Mesothelial cell of epicardium (in vitro differentiated cells): ENCODE measurements around the gene FZD1. TPM values are rescaled to one million over a fixed set of nuclear protein-coding genes. Genes with fewer than 3 reads are reported as not detected.
A peak's percentile ranks its signal among the peaks of the same experiment; 100 is the strongest.

Experiments
- DNase-seq, 2 experiments: peaks; one replicate each; pipeline ENCODE4 v3.0.0; 2021; ENCODE audit warnings: low spot score in 2 of 2; ENCODE audit not compliant: unreplicated experiment in 2 of 2
- H3K27ac Mint-ChIP-seq: 2 replicates; pipeline ENCODE4 v1.8.0; 2021; ENCODE audit warnings: mixed read lengths
- H3K27me3 Mint-ChIP-seq: 2 replicates; pipeline ENCODE4 v1.8.0; 2021; ENCODE audit warnings: low read depth, mixed read lengths
- H3K36me3 Mint-ChIP-seq: 2 replicates; pipeline ENCODE4 v1.8.0; 2021; ENCODE audit warnings: mixed read lengths
- H3K4me1 Mint-ChIP-seq: 2 replicates; pipeline ENCODE4 v1.8.0; 2021; ENCODE audit warnings: mixed read lengths
- H3K4me3 Mint-ChIP-seq: 2 replicates; pipeline ENCODE4 v1.8.0; 2021; ENCODE audit warnings: mild to moderate bottlenecking, moderate library complexity, mixed read lengths
- H3K9me3 Mint-ChIP-seq: 2 replicates; pipeline ENCODE4 v1.8.0; 2021; ENCODE audit warnings: mixed read lengths
- total RNA-seq: library from RNA; stranded (reverse); gene quantifications from 3 replicates; pipeline ENCODE4 v1.2.1, GENCODE V29; 2021
- TF ChIP-seq, protein P1 (sequence below): fragments of 200-600 bp; sonication (generic); IDR thresholded peaks from one replicate; pipeline ENCODE4 v1.5.0; 2021; ENCODE audit warnings: antibody characterized with exemption; ENCODE audit not compliant: unreplicated experiment

The FZD1 gene
- total RNA-seq, 1 donor from 2014 or later: 15.3 TPM

DNA sequence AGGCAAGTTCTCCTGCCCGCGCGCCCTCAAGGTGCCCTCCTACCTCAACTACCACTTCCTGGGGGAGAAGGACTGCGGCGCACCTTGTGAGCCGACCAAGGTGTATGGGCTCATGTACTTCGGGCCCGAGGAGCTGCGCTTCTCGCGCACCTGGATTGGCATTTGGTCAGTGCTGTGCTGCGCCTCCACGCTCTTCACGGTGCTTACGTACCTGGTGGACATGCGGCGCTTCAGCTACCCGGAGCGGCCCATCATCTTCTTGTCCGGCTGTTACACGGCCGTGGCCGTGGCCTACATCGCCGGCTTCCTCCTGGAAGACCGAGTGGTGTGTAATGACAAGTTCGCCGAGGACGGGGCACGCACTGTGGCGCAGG, 1.4 kb downstream of the FZD1 start:
- peak overlapping the region; percentile 93 for H3K4me3 Mint-ChIP-seq
- H3K27ac Mint-ChIP-seq: no peak overlapping the region
- peaks cover 37% of the 10 kb centered on the region for H3K4me1 Mint-ChIP-seq
- H3K27me3 Mint-ChIP-seq: peaks cover 44% of the 10 kb centered on the region
- no peaks in the 10 kb centered on the region for H3K9me3 Mint-ChIP-seq
- TF ChIP-seq, protein P1, sequence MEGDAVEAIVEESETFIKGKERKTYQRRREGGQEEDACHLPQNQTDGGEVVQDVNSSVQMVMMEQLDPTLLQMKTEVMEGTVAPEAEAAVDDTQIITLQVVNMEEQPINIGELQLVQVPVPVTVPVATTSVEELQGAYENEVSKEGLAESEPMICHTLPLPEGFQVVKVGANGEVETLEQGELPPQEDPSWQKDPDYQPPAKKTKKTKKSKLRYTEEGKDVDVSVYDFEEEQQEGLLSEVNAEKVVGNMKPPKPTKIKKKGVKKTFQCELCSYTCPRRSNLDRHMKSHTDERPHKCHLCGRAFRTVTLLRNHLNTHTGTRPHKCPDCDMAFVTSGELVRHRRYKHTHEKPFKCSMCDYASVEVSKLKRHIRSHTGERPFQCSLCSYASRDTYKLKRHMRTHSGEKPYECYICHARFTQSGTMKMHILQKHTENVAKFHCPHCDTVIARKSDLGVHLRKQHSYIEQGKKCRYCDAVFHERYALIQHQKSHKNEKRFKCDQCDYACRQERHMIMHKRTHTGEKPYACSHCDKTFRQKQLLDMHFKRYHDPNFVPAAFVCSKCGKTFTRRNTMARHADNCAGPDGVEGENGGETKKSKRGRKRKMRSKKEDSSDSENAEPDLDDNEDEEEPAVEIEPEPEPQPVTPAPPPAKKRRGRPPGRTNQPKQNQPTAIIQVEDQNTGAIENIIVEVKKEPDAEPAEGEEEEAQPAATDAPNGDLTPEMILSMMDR: no peak
- no peaks in the 10 kb centered on the region for H3K36me3 Mint-ChIP-seq
- DNase-seq: no peak

DNA sequence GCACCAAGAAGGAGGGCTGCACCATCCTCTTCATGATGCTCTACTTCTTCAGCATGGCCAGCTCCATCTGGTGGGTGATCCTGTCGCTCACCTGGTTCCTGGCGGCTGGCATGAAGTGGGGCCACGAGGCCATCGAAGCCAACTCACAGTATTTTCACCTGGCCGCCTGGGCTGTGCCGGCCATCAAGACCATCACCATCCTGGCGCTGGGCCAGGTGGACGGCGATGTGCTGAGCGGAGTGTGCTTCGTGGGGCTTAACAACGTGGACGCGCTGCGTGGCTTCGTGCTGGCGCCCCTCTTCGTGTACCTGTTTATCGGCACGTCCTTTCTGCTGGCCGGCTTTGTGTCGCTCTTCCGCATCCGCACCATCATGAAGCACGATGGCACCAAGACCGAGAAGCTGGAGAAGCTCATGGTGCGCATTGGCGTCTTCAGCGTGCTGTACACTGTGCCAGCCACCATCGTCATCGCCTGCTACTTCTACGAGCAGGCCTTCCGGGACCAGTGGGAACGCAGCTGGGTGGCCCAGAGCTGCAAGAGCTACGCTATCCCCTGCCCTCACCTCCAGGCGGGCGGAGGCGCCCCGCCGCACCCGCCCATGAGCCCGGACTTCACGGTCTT, 1.9 kb downstream of the FZD1 start:
- Mint-ChIP-seq H3K4me3 (peak overlapping the region; percentile 93), H3K27me3 (peaks cover 41% of the 10 kb centered on the region)
- no peak for DNase-seq

DNA sequence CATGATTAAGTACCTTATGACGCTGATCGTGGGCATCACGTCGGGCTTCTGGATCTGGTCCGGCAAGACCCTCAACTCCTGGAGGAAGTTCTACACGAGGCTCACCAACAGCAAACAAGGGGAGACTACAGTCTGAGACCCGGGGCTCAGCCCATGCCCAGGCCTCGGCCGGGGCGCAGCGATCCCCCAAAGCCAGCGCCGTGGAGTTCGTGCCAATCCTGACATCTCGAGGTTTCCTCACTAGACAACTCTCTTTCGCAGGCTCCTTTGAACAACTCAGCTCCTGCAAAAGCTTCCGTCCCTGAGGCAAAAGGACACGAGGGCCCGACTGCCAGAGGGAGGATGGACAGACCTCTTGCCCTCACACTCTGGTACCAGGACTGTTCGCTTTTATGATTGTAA, 2.5 kb downstream of the FZD1 start:
- DNase-seq: no peak
- Mint-ChIP-seq H3K4me3 (peak overlapping the region; percentile 93), H3K9me3 (no peaks in the 10 kb centered on the region), H3K4me1 (peaks cover 37% of the 10 kb centered on the region), H3K27me3 (peaks cover 40% of the 10 kb centered on the region), H3K27ac (peak overlapping the region; percentile 72), H3K36me3 (no peaks in the 10 kb centered on the region)
- TF ChIP-seq, protein P1: no peak

More for the DNA sequence above, 1.9 kb downstream of the FZD1 start:
- H3K36me3 Mint-ChIP-seq: no peaks in the 10 kb centered on the region
- peaks cover 37% of the 10 kb centered on the region for H3K4me1 Mint-ChIP-seq
- H3K9me3 Mint-ChIP-seq: no peaks in the 10 kb centered on the region
- TF ChIP-seq, protein P1: no peak
- H3K27ac Mint-ChIP-seq: no peak overlapping the region

DNA sequence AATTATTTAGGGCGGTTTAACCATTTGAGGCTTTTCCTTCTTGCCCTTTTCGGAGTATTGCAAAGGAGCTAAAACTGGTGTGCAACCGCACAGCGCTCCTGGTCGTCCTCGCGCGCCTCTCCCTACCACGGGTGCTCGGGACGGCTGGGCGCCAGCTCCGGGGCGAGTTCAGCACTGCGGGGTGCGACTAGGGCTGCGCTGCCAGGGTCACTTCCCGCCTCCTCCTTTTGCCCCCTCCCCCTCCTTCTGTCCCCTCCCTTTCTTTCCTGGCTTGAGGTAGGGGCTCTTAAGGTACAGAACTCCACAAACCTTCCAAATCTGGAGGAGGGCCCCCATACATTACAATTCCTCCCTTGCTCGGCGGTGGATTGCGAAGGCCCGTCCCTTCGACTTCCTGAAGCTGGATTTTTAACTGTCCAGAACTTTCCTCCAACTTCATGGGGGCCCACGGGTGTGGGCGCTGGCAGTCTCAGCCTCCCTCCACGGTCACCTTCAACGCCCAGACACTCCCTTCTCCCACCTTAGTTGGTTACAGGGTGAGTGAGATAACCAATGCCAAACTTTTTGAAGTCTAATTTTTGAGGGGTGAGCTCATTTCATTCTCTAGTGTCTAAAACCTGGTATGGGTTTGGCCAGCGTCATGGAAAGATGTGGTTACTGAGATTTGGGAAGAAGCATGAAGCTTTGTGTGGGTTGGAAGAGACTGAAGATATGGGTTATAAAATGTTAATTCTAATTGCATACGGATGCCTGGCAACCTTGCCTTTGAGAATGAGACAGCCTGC, 3.1 kb downstream of the FZD1 start:
- DNase-seq: no peak
- Mint-ChIP-seq H3K27ac (peak overlapping the region; percentile 72), H3K4me1 (peaks cover 34% of the 10 kb centered on the region), H3K4me3 (peak overlapping the region; percentile 93), H3K27me3 (peaks cover 36% of the 10 kb centered on the region), H3K9me3 (no peaks in the 10 kb centered on the region), H3K36me3 (no peaks in the 10 kb centered on the region)
- TF ChIP-seq, protein P1: no peak

DNA sequence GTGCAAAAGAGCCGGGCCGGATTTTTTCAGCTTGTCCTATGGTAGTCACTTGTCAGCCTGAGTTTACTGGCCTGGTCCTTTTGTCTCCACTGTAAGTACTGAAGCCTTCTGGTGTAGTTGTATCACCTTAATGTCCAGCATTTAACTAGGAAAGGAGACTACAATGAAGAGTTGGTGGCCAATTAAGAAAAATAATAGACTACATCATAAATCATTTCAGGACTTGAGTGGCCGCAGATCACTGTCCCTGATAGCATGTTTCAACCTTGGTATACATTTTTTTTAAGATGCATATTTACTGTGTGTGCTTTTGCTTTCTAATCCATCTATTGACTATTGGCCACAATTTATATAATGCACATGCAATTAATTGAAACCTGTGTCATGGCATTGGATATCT, 6.1 kb downstream of the FZD1 start:
- H3K36me3 Mint-ChIP-seq: no peaks in the 10 kb centered on the region
- TF ChIP-seq, protein P1: no peak
- H3K4me3 Mint-ChIP-seq: no peak overlapping the region
- no peak for DNase-seq
- peaks cover 30% of the 10 kb centered on the region for H3K27me3 Mint-ChIP-seq
- no peak overlapping the region for H3K27ac Mint-ChIP-seq
- peaks cover 25% of the 10 kb centered on the region for H3K4me1 Mint-ChIP-seq
- H3K9me3 Mint-ChIP-seq: no peaks in the 10 kb centered on the region
